GM12878 (cell line): ENCODE results near the gene F10.

Source experiments
- ATF2 ChIP-seq: IDR thresholded peaks from 2 replicates; pipeline ENCODE4 v1.6.1; 2012; ENCODE audit warnings: low read length, inconsistent platforms
- CBX3 ChIP-seq: fragments of 200-600 bp; sonication (generic); IDR thresholded peaks from 2 replicates; pipeline ENCODE4 v1.6.1; 2016; ENCODE audit warnings: low read depth, borderline replicate concordance
- CTCF ChIP-seq, 3 experiments: IDR thresholded peaks in 2 of 3; conservative IDR thresholded peaks in 1 of 3; 2 replicates each; pipeline ENCODE4 v1.5.1; 2011; ENCODE audit warnings: low read depth in 3 of 3, low read length in 3 of 3, mild to moderate bottlenecking in 3 of 3, control low read depth in 2 of 3, moderate library complexity in 2 of 3, inconsistent platforms in 1 of 3, mixed read lengths in 1 of 3; ENCODE audit not compliant: control insufficient read depth in 2 of 3, insufficient read depth in 1 of 3; ENCODE audit errors: extremely low read depth in 1 of 3

GRCh38 chr13:113073942-113074341, 48.7 kb upstream of the F10 start:
- TF ChIP-seq CTCF (IDR thresholded peaks at IDR 0.05 in 2 of 3, conservative IDR thresholded peaks at IDR 0.05 in 1 of 3; ENCODE audit: control insufficient read depth in 2 of 3, extremely low read depth in 1 of 3, insufficient read depth in 1 of 3, low read depth in 3 of 3, low read length in 3 of 3) (no peak), ATF2 (no peak), CBX3 (no peak)
